ENCODE results near the gene SBF2.

SBF2 gene

GRCh38 chr11:10022764-10023163 lies 271.3 kb downstream of the SBF2 start:
- Histone ChIP-seq H3K27ac (ENCODE audit: low read depth, low read length, poor library complexity, severe bottlenecking) (no peak overlapping the region), H3K9me3 (ENCODE audit: low read length) (no peaks in the 10 kb centered on the region), H3K79me2 (ENCODE audit: insufficient read depth, low read length) (no peaks in the 10 kb centered on the region)

GRCh38 chr11:10021563-10021962 lies 272.5 kb downstream of the SBF2 start:
- TF ChIP-seq CTCF (IDR thresholded peaks at IDR 0.05; ENCODE audit: low read length) (no peak), EZH2 (IDR thresholded peaks at IDR 0.05; ENCODE audit: borderline replicate concordance, low read length) (no peak)
- no peaks in the 10 kb centered on the region for H3K79me2 ChIP-seq (ENCODE audit: insufficient read depth, low read length)
- no peaks in the 10 kb centered on the region for H3K4me1 ChIP-seq (ENCODE audit: insufficient read depth, low read length, severe bottlenecking)
- no peak overlapping the region for H3K4me3 ChIP-seq (ENCODE audit: low read depth, low read length, poor library complexity, severe bottlenecking)
- H3K9me3 ChIP-seq (ENCODE audit: low read length) = no peaks in the 10 kb centered on the region
- H3K9ac ChIP-seq (ENCODE audit: low read length) = no peak overlapping the region
- no peaks in the 10 kb centered on the region for H3K9me2 ChIP-seq (ENCODE audit: low read depth, low read length)
- no peaks in the 10 kb centered on the region for H3K27me3 ChIP-seq (ENCODE audit: insufficient read depth, low read length)
- H3F3A ChIP-seq (ENCODE audit: insufficient read depth, low read length) = no peaks in the 10 kb centered on the region
- H3K4me2 ChIP-seq (ENCODE audit: low read length) = no peak overlapping the region
- H4K20me1 ChIP-seq (ENCODE audit: insufficient read depth, low read length) = no peaks in the 10 kb centered on the region
- no peaks in the 10 kb centered on the region for H3K36me3 ChIP-seq (ENCODE audit: insufficient read depth, low read length)
- H3K27ac ChIP-seq (ENCODE audit: low read depth, low read length, poor library complexity, severe bottlenecking) = no peak overlapping the region
- H2AFZ ChIP-seq (ENCODE audit: low read length) = no peak overlapping the region

More at GRCh38 chr11:10022764-10023163, 271.3 kb downstream of the SBF2 start:
- Histone ChIP-seq H3F3A (ENCODE audit: insufficient read depth, low read length) (no peaks in the 10 kb centered on the region), H3K4me1 (ENCODE audit: insufficient read depth, low read length, severe bottlenecking) (no peaks in the 10 kb centered on the region), H4K20me1 (ENCODE audit: insufficient read depth, low read length) (no peaks in the 10 kb centered on the region), H3K9me2 (ENCODE audit: low read depth, low read length) (no peaks in the 10 kb centered on the region), H3K4me2 (ENCODE audit: low read length) (no peak overlapping the region), H3K4me3 (ENCODE audit: low read depth, low read length, poor library complexity, severe bottlenecking) (no peak overlapping the region), H3K9ac (ENCODE audit: low read length) (no peak overlapping the region), H2AFZ (ENCODE audit: low read length) (no peak overlapping the region), H3K27me3 (ENCODE audit: insufficient read depth, low read length) (no peaks in the 10 kb centered on the region), H3K36me3 (ENCODE audit: insufficient read depth, low read length) (no peaks in the 10 kb centered on the region)
- no peak for TF ChIP-seq EZH2 (IDR thresholded peaks at IDR 0.05; ENCODE audit: borderline replicate concordance, low read length)
- no peak for TF ChIP-seq CTCF (IDR thresholded peaks at IDR 0.05; ENCODE audit: low read length)

GRCh38 chr11:10019906-10020682 lies 273.9 kb downstream of the SBF2 start:
- no peak for TF ChIP-seq CTCF (IDR thresholded peaks at IDR 0.05; ENCODE audit: low read length)
- no peak for TF ChIP-seq EZH2 (IDR thresholded peaks at IDR 0.05; ENCODE audit: borderline replicate concordance, low read length)
- no peaks in the 10 kb centered on the region for H3K9me2 ChIP-seq (ENCODE audit: low read depth, low read length)
- no peak overlapping the region for H3K4me2 ChIP-seq (ENCODE audit: low read length)
- no peak overlapping the region for H2AFZ ChIP-seq (ENCODE audit: low read length)
- H3K9me3 ChIP-seq (ENCODE audit: low read length) = no peaks in the 10 kb centered on the region
- H3K9ac ChIP-seq (ENCODE audit: low read length) = no peak overlapping the region
- no peaks in the 10 kb centered on the region for H3K27me3 ChIP-seq (ENCODE audit: insufficient read depth, low read length)
- H3K36me3 ChIP-seq (ENCODE audit: insufficient read depth, low read length) = no peaks in the 10 kb centered on the region
- H3K27ac ChIP-seq (ENCODE audit: low read depth, low read length, poor library complexity, severe bottlenecking) = no peak overlapping the region
- no peaks in the 10 kb centered on the region for H3F3A ChIP-seq (ENCODE audit: insufficient read depth, low read length)
- no peaks in the 10 kb centered on the region for H3K79me2 ChIP-seq (ENCODE audit: insufficient read depth, low read length)
- no peaks in the 10 kb centered on the region for H3K4me1 ChIP-seq (ENCODE audit: insufficient read depth, low read length, severe bottlenecking)
- H4K20me1 ChIP-seq (ENCODE audit: insufficient read depth, low read length) = no peaks in the 10 kb centered on the region
- H3K4me3 ChIP-seq (ENCODE audit: low read depth, low read length, poor library complexity, severe bottlenecking) = no peak overlapping the region

Measured in OCI-LY1 (cell line).